ENCODE results near the gene GPR26. TPM values are rescaled to one million over a fixed set of nuclear protein-coding genes. Genes with fewer than 3 reads are reported as not detected.
A peak's percentile ranks its signal among the peaks of the same experiment; 100 is the strongest.

Gene GPR26
- total RNA-seq, 6 experiments from 2014 or later, result not detected

DNA sequence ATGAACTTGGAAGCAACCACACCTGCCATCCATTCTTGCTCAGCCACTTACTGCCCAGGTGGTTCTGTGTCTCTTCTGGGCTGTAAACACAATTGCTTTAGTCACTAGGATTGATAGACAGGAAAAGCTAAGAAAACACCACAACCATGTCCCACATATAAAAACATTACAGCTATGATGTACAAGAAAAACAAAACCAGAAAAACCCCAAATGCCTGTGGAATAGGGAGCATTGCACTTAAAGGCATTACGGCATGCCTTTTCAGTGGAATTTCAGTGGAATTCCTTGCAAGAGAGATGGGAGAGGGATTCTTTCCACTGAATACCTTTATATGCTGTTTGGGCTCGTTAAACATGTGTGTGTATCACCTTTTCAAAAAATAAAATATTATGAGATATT, 44.2 kb upstream of the GPR26 start:
- H3K4me3 ChIP-seq, result no peak overlapping the region
- no peak for ATAC-seq
- no peaks in the 10 kb centered on the region for H3K4me1 ChIP-seq

DNA sequence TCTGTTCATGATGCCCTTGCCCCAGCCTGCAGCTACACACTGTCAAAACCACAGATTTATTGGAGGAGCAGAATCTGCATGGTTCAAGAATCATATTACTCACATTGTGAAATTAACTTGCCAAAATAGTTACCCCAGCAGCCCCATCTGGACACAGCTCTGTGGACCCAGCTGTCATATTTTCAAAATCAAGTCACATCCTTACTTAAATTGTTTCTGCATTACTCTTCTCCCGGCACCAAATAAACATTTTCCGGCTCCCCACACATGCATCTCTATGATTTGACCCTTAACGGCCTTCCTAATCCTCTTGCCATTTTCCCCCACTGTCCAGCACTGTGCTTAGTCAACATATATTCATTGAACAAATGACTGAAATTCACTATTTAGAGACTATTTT, 43.8 kb upstream of the GPR26 start:
- H3K27ac ChIP-seq, result no peak overlapping the region
- intact Hi-C loops (cut with DNase I), result no loop called here
- no peaks in the 10 kb centered on the region for H3K27me3 ChIP-seq
- H3K9me3 ChIP-seq, result no peaks in the 10 kb centered on the region
- WGBS (ENCODE audit: insufficient coverage, low coverage, low lambda C conversion rate, missing lambda C conversion rate), result 58% methylated on average over 2 of the region's 3 CpGs
- TF ChIP-seq, protein P1, sequence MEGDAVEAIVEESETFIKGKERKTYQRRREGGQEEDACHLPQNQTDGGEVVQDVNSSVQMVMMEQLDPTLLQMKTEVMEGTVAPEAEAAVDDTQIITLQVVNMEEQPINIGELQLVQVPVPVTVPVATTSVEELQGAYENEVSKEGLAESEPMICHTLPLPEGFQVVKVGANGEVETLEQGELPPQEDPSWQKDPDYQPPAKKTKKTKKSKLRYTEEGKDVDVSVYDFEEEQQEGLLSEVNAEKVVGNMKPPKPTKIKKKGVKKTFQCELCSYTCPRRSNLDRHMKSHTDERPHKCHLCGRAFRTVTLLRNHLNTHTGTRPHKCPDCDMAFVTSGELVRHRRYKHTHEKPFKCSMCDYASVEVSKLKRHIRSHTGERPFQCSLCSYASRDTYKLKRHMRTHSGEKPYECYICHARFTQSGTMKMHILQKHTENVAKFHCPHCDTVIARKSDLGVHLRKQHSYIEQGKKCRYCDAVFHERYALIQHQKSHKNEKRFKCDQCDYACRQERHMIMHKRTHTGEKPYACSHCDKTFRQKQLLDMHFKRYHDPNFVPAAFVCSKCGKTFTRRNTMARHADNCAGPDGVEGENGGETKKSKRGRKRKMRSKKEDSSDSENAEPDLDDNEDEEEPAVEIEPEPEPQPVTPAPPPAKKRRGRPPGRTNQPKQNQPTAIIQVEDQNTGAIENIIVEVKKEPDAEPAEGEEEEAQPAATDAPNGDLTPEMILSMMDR (IDR thresholded peaks at IDR 0.05), result no peak
- TF ChIP-seq POLR2A (IDR thresholded peaks at IDR 0.05), result no peak
- no peaks in the 10 kb centered on the region for H3K4me1 ChIP-seq
- no peak overlapping the region for H3K4me3 ChIP-seq
- DNase-seq (no peak), ATAC-seq (no peak)
- H3K36me3 ChIP-seq, result no peaks in the 10 kb centered on the region

More for the DNA sequence above, 44.2 kb upstream of the GPR26 start:
- H3K36me3 ChIP-seq, result no peaks in the 10 kb centered on the region
- 48% methylated on average over 2 of the region's 2 CpGs for WGBS (ENCODE audit: insufficient coverage, low coverage, low lambda C conversion rate, missing lambda C conversion rate)
- H3K27me3 ChIP-seq, result no peaks in the 10 kb centered on the region
- intact Hi-C loops (cut with DNase I), result no loop called here
- TF ChIP-seq, protein P1 (IDR thresholded peaks at IDR 0.05), result no peak
- TF ChIP-seq POLR2A (IDR thresholded peaks at IDR 0.05), result no peak
- H3K27ac ChIP-seq, result no peak overlapping the region
- no peaks in the 10 kb centered on the region for H3K9me3 ChIP-seq
- no peak for DNase-seq

DNA sequence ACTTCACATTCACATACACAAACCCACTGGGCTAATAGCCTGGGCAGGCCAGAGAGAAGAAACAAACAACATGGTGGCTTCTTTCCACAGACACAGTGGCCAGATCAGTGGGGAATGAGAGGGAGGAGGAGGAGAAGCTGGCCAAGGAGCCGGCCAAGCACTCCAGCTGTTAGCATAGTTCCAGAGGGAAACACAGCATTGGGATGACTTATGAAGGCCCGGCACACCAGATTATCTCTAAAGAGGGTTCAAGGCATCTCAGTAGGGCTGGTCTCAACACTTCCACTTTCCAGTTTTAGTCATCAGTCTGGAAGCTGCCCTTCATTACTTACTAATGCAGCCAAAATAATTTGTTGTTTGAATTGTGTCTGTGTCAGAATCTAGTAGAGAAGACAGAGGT, 42.1 kb upstream of the GPR26 start:
- Histone ChIP-seq H3K4me3 (no peak overlapping the region), H3K27me3 (no peaks in the 10 kb centered on the region), H3K4me1 (no peaks in the 10 kb centered on the region), H3K27ac (no peak overlapping the region), H3K9me3 (no peaks in the 10 kb centered on the region), H3K36me3 (no peaks in the 10 kb centered on the region)
- 71% methylated on average over 2 of the region's 2 CpGs for WGBS (ENCODE audit: insufficient coverage, low coverage, low lambda C conversion rate, missing lambda C conversion rate)
- TF ChIP-seq POLR2A (IDR thresholded peaks at IDR 0.05), result no peak
- TF ChIP-seq, protein P1 (IDR thresholded peaks at IDR 0.05), result no peak
- ATAC-seq (no peak), DNase-seq (no peak)
- intact Hi-C loops (cut with DNase I), result no loop called here

DNA sequence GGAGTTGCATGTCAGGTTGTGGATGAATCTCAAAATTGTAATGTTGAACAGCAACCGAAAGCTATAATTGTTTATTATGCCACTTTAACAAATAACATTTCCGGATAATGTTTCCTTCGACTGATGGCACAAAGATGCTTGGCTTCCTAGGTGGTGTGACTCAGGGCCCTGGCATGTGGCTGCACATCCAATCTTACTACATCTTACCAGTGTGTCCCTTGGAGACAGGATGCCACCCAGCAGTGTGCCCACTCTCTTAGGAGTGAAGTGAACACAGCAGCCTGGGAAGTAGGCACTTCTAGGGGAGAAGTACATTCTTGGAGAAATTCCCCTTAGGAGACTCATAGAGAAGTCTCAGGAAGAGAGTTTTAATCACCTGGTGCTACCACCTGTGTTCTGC, 33.0 kb upstream of the GPR26 start:
- no peak overlapping the region for H3K27ac ChIP-seq
- ATAC-seq (no peak), DNase-seq (no peak)
- intact Hi-C loops (cut with DNase I), result no loop called here
- TF ChIP-seq, protein P1 (IDR thresholded peaks at IDR 0.05), result no peak
- no peak for TF ChIP-seq POLR2A (IDR thresholded peaks at IDR 0.05)
- no peaks in the 10 kb centered on the region for H3K4me1 ChIP-seq
- no peaks in the 10 kb centered on the region for H3K27me3 ChIP-seq
- 80% methylated on average over 3 of the region's 3 CpGs for WGBS (ENCODE audit: insufficient coverage, low coverage, low lambda C conversion rate, missing lambda C conversion rate)
- no peak overlapping the region for H3K4me3 ChIP-seq
- H3K36me3 ChIP-seq, result no peaks in the 10 kb centered on the region
- no peaks in the 10 kb centered on the region for H3K9me3 ChIP-seq

DNA sequence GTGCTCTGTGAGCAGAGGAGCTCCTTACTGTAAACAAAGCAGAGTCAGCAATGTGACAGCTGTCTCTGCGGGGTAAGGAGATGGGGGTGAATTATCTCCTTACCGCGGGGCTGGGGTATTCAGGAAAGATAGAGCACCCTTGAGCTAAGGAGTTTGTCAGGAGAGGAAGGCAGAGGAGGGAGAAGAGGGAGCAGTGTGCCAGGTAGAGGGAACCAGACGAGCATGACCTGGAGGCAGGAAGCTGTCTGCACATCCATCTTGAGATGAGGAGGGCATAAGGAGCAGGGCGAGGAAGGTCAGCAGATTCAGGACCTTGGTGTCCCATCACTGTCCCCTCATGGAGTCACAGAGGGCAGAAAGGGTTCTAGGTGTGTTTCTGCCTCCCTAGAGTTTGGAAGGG, 32.5 kb upstream of the GPR26 start:
- Histone ChIP-seq H3K27me3 (no peaks in the 10 kb centered on the region), H3K36me3 (no peaks in the 10 kb centered on the region), H3K9me3 (no peaks in the 10 kb centered on the region), H3K4me1 (no peaks in the 10 kb centered on the region), H3K27ac (no peak overlapping the region), H3K4me3 (no peak overlapping the region)
- 29% methylated on average over 4 of the region's 5 CpGs for WGBS (ENCODE audit: insufficient coverage, low coverage, low lambda C conversion rate, missing lambda C conversion rate)
- DNase-seq (no peak), ATAC-seq (peak in 1 of 4 donors; percentile 26)
- intact Hi-C loops (cut with DNase I), result no loop called here
- TF ChIP-seq, protein P1 (IDR thresholded peaks at IDR 0.05), result no peak
- TF ChIP-seq POLR2A (IDR thresholded peaks at IDR 0.05), result no peak
